ENCODE data around the gene NLRP1.
A peak's percentile ranks its signal among the peaks of the same experiment; 100 is the strongest.

NLRP1 gene

GRCh38 chr17:5557485-5557884, 26.8 kb downstream of the NLRP1 start:
- DNase-seq (ENCODE audit: low read depth in 3 of 3), result no peak

GRCh38 chr17:5555254-5555653, 29.1 kb downstream of the NLRP1 start:
- no peak for DNase-seq (ENCODE audit: low read depth in 3 of 3)

GRCh38 chr17:5553479-5553878, 30.8 kb downstream of the NLRP1 start:
- no peak for DNase-seq (ENCODE audit: low read depth in 3 of 3)

- no peak for DNase-seq (ENCODE audit: low read depth in 3 of 3)
Observed at GRCh38 chr17:5552841-5553240, 31.5 kb downstream of the NLRP1 start.

GRCh38 chr17:5545051-5545987, 39.0 kb downstream of the NLRP1 start:
- no peak for DNase-seq (ENCODE audit: low read depth in 3 of 3)

GRCh38 chr17:5544115-5544514, 40.2 kb downstream of the NLRP1 start:
- no peak for DNase-seq (ENCODE audit: low read depth in 3 of 3)

GRCh38 chr17:5541610-5542202, 42.6 kb downstream of the NLRP1 start:
- no peak for DNase-seq (ENCODE audit: low read depth in 3 of 3)

GRCh38 chr17:5540321-5540720, 44.0 kb downstream of the NLRP1 start:
- no peak for DNase-seq (ENCODE audit: low read depth in 3 of 3)

- DNase-seq (ENCODE audit: low read depth in 3 of 3), result no peak
Observed at GRCh38 chr17:5539286-5539685, 45.0 kb downstream of the NLRP1 start.

GRCh38 chr17:5536866-5537650, 47.3 kb downstream of the NLRP1 start:
- no peak for DNase-seq (ENCODE audit: low read depth in 3 of 3)

GRCh38 chr17:5535436-5535835, 48.9 kb downstream of the NLRP1 start:
- no peak for DNase-seq (ENCODE audit: low read depth in 3 of 3)

GRCh38 chr17:5533486-5534315, 50.6 kb downstream of the NLRP1 start:
- no peak for DNase-seq (ENCODE audit: low read depth in 3 of 3)

GRCh38 chr17:5532581-5532980, 51.7 kb downstream of the NLRP1 start:
- no peak for DNase-seq (ENCODE audit: low read depth in 3 of 3)

GRCh38 chr17:5531085-5531418, 53.3 kb downstream of the NLRP1 start:
- no peak for DNase-seq (ENCODE audit: low read depth in 3 of 3)

- DNase-seq (ENCODE audit: low read depth in 3 of 3), result no peak
Observed at GRCh38 chr17:5530265-5531084, 53.8 kb downstream of the NLRP1 start.

- no peak for DNase-seq (ENCODE audit: low read depth in 3 of 3)
Observed at GRCh38 chr17:5527601-5528250, 56.6 kb downstream of the NLRP1 start.

- DNase-seq (ENCODE audit: low read depth in 3 of 3), result peak; percentile 54 to 72 (median 66)
Observed at GRCh38 chr17:5526821-5527598, 57.3 kb downstream of the NLRP1 start.

- no peak for DNase-seq (ENCODE audit: low read depth in 3 of 3)
Observed at GRCh38 chr17:5523249-5523648, 61.1 kb downstream of the NLRP1 start.

- DNase-seq (ENCODE audit: low read depth in 3 of 3), result no peak
Observed at GRCh38 chr17:5522476-5522875, 61.8 kb downstream of the NLRP1 start.
